Activated naive CD4-positive, alpha-beta T cell treated with Interleukin-2 at 50 U/mL for 16 hours (primary cell): ENCODE data around the gene TAAR2.
"Not testable (repeated sequence)": the region's sequence is repeated elsewhere in the genome, so short reads cannot be mapped to it uniquely, and the experiment has no call there.

ENCODE experiments used
- DNase-seq: peaks from one replicate; pipeline ENCODE4 v3.0.0-alpha.2; 2020

Gene TAAR2

DNA sequence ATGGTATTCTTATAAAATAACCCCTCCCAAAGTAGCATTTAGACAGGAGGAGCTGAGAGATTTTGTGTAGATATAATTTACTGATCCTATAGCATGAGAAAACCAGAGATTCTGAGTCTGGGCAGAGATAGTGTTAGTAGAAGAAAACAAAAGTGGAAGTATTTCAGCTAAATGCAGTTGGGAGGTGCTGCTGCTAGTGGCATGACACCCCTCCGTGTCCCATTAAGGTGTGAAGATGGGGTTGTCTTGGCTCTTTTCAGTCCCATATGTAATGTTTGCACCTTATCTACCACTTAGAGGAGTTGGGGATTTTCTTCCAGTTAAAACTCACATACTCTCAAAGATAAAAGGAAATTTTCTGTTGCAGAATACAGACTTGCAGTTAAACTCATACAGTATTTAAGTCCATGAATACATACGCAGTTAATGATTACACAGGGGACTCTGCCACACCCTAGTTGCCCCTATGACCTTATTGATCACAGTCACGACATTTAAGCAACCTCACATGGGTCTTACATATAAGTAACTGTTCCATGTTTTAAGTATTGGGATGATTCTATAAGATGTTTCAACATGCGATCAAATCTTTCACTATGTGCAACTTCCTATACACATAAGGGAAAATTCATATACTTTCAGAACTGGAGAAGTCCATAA, 11.5 kb downstream of the TAAR2 start:
- no peak for DNase-seq

DNA sequence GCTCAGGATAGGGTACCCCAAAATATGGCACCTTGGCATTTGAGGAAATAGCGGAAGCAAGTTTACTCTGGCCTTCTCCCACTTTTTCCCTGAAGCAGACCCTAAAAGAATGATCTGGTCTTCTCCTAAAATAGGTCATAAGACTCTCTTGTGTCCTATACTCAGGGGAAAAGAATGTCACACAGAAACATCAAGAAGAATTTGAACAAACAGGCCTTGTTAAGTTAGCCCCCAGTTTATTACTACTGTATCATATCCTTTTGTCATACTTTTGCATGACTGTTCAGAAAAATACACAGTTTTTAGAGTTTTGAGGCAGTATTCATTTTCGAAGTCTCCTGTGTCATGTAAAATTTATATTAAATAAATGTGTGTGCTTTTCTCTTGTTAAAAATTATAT, 12.5 kb downstream of the TAAR2 start:
- no peak for DNase-seq

DNA sequence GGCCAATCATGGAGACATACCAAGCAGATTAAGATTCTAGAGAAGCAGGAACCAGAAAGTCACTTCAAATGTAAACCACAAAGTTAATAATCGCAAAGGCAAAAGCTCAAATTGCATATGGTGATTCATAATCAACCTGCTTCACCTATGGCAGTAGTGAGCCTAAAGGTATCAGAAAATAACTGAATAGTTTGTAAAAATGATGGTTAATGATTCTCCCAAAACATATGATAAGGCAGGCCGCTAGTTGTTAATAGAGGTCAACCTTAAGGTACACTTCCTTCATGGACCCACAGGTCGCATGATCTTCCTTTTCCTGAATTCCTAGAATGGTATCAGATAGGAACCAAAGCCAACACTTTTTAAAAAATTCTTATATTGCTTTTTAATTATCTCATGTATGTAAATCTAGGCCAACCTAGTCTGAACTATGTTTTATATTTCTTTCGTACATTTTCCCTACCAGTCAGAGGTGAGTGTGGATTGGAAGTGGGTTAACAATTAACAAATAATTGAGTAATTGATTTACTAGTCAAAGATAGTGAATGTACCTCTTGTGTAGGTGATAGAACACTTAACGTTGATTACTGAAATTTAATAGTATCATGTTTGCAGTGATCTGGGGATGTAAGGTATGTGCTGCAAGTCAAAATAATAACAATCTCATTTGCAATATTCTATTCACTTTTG, 16.4 kb downstream of the TAAR2 start:
- DNase-seq: no peak

DNA sequence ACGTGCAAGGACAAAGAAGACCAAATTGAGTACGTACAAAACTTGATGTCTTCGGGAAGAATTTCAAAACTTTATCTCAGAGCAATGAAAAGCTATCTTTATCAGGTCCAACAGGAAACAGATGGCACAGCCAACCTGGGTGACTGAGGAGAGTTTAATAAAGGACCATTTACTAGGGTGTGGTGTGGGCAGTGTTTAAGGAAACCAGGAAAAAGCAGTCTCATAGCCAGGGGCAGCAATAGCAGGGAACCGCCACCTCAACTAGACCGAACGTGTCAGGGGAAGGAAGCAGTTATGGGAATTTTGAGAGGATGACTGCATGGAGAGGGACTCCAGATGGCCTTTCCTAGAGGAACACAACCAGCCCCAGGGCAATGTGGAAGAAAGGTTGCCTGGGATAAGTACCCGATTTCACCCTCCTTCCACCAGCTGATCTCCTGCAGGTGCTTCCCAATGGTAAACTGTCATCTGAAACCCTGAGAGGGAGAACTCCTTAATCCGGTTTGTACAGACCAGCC, 19.4 kb downstream of the TAAR2 start:
- DNase-seq: no peak

DNA sequence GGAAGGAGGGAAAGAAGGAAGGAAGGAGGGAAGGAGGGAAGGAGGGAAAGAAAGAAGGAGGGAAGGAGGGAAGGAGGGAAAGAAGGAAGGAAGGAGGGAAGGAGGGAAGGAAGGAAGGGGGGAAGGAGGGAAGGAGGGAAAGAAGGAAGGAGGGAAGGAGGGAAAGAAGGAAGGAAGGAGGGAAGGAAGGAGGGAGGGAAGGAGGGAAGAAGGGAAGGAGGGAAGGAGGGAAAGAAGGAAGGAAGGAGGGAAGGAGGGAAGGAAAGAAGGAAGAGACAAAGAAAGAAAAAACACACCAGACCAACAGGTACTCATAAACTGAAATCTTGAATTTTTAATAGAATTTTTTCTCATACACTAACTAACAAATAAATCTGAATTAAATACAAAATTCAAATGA, 23.2 kb downstream of the TAAR2 start:
- DNase-seq: not testable (repeated sequence)

GRCh38 chr6:132598473-132598872, 25.6 kb downstream of the TAAR2 start:
- no peak for DNase-seq

DNA sequence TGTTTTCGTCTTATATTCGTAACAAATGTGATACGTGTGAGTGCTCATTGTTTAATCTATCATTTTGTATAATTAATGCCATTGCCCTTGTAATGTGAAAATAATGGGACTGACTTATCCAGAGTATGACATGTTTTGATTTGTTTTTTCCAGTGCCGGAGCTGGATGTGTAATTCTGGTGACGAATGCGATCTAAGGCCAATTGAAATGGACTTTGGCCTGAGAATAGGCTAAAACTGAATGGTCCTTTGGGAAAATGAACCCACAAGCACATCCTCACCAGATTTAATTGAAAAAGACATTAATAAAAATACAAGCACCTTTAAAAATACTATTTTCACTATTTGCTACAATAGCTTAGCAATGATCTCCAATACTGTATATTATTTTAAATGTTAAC, 27.9 kb downstream of the TAAR2 start:
- no peak for DNase-seq

- no peak for DNase-seq
Measured at GRCh38 chr6:132592855-132593254, 31.2 kb downstream of the TAAR2 start.

- no peak for DNase-seq
Measured at GRCh38 chr6:132590362-132590761, 33.7 kb downstream of the TAAR2 start.

- no peak for DNase-seq
Measured at GRCh38 chr6:132589454-132589853, 34.6 kb downstream of the TAAR2 start, which contains the start of gene TAAR5. TAAR5 (minus strand) TSS chr6:132589741; CDS start chr6:132589686, 55 bp downstream.

DNA sequence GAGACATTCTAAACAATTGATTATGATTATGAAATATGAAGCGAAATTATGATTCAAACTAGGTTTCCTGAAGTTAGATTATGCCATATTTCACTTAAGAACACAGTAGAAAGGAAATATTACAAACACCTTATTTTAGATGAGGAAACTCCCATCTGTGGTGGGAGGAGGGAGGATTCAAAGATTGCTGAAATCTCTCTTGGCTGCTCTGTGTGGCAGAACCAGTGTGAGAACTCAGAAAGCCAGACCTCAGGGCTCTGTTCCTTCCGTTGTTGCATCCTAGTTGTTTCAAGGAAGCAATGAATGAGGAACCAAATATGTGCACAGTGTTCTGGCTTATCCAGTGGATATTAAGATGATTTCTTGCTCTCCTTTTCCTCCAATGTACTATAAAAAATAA, 36.7 kb downstream of the TAAR2 start:
- no peak for DNase-seq

DNA sequence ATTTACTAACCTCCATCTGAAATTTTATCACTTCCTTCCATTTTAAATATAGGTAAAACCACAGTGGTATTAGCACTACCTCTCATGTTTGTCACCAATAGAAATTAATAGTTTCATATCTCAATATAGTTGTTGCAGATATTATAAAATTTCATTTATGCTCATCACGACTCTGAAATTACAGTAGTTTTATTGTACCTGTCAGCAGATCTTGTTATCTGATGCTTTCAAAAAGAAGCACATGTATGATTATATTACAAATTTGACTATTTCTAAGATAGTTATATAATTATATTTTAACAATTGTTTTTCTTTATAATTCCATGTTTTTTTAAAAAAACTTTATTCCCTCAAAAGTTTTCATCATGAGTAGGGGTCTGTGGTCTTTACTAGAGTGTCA, 39.4 kb downstream of the TAAR2 start:
- DNase-seq: no peak

DNA sequence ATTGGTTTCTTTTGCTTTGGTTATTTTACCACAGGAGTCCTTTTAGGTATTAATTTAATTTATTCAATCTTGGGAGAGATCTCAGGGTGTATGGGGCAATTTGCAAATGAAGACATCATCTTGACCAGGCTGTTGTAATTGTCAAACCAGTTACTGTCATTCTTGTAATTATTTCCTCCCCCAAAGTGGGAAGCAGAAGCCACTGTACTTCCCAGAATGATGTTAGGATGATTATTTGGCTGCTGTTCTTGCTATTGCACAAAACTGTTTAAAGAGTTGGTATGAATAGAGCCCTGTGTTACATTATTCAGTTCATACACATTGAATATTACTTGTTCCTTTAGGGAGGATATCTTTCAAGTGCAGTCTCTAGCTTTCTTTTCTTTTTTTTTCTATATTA, 52.3 kb downstream of the TAAR2 start:
- no peak for DNase-seq

- no peak for DNase-seq
Measured at GRCh38 chr6:132570221-132570777, 53.8 kb downstream of the TAAR2 start, which contains the start of gene TAAR6. TAAR6 (plus strand) TSS chr6:132570322; CDS start chr6:132570322, 0 bp downstream.

GRCh38 chr6:132569170-132569569, 54.9 kb downstream of the TAAR2 start:
- no peak for DNase-seq

GRCh38 chr6:132568611-132569010, 55.5 kb downstream of the TAAR2 start:
- no peak for DNase-seq

- DNase-seq: no peak
Measured at GRCh38 chr6:132567566-132567965, 56.5 kb downstream of the TAAR2 start.
